ENCODE results near the gene CNTNAP2.
A peak's percentile ranks its signal among the peaks of the same experiment; 100 is the strongest.

Gene CNTNAP2

GRCh38 chr7:147539685-147540084 lies 1423.1 kb downstream of the CNTNAP2 start:
- TF ChIP-seq CTCF (IDR thresholded peaks at IDR 0.05; ENCODE audit: extremely low read depth, missing control alignments): no peak
- DNase-seq (ENCODE audit: low spot score): no peak

GRCh38 chr7:147540743-147541142 lies 1424.1 kb downstream of the CNTNAP2 start:
- TF ChIP-seq CTCF (IDR thresholded peaks at IDR 0.05; ENCODE audit: extremely low read depth, missing control alignments): no peak
- DNase-seq (ENCODE audit: low spot score): no peak

GRCh38 chr7:147541261-147541660 lies 1424.7 kb downstream of the CNTNAP2 start:
- no peak for DNase-seq (ENCODE audit: low spot score)
- no peak for TF ChIP-seq CTCF (IDR thresholded peaks at IDR 0.05; ENCODE audit: extremely low read depth, missing control alignments)

- no peak for DNase-seq (ENCODE audit: low spot score)
- TF ChIP-seq CTCF (IDR thresholded peaks at IDR 0.05; ENCODE audit: extremely low read depth, missing control alignments): peak; percentile 38
These were observed 1430.8 kb downstream of the CNTNAP2 start for GRCh38 chr7:147547252-147547897.

- DNase-seq (ENCODE audit: low spot score): no peak
- TF ChIP-seq CTCF (IDR thresholded peaks at IDR 0.05; ENCODE audit: extremely low read depth, missing control alignments): no peak
These were observed 1439.7 kb downstream of the CNTNAP2 start for GRCh38 chr7:147556317-147556716.

GRCh38 chr7:147563669-147564068 lies 1447.1 kb downstream of the CNTNAP2 start:
- no peak for TF ChIP-seq CTCF (IDR thresholded peaks at IDR 0.05; ENCODE audit: extremely low read depth, missing control alignments)
- DNase-seq (ENCODE audit: low spot score): no peak

GRCh38 chr7:147564786-147565476 lies 1448.3 kb downstream of the CNTNAP2 start:
- TF ChIP-seq CTCF (IDR thresholded peaks at IDR 0.05; ENCODE audit: extremely low read depth, missing control alignments): no peak
- no peak for DNase-seq (ENCODE audit: low spot score)
